Spleen (tissue), 11 donors: ENCODE data around the gene KRTAP5-3. TPM values are rescaled to one million over a fixed set of nuclear protein-coding genes. Genes with fewer than 3 reads are reported as not detected.
A peak's percentile ranks its signal among the peaks of the same experiment; 100 is the strongest.

ENCODE experiments used
- DNase-seq: peaks from one replicate; pipeline ENCODE4 v3.0.0-alpha.2; 2020
- H3K27ac ChIP-seq, 8 donors: fragments of 200-600 bp; sonication (generic) in 7 of 8; 1 replicate in 4 of 8; 2 replicates in 4 of 8; pipeline versions ENCODE4 v1.5.0 to v1.8.0; 2016 to 2021; ENCODE audit warnings: inconsistent platforms in 4 of 8, mild to moderate bottlenecking in 4 of 8, moderate library complexity in 1 of 8
- H3K27me3 ChIP-seq, 7 donors: fragments of 200-600 bp; sonication (generic) in 6 of 7; replicated peaks in 1 of 7; 1 replicate in 4 of 7; 2 replicates in 3 of 7; pipeline versions ENCODE4 v1.5.0 to v1.8.0; 2016 to 2021; ENCODE audit warnings: inconsistent platforms in 3 of 7, mild to moderate bottlenecking in 1 of 7
- H3K36me3 ChIP-seq, 6 donors: fragments of 200-600 bp; sonication (generic) in 5 of 6; 1 replicate in 4 of 6; 2 replicates in 2 of 6; pipeline versions ENCODE4 v1.5.0 to v1.8.0; 2016 to 2021; ENCODE audit warnings: inconsistent platforms in 2 of 6
- H3K4me1 ChIP-seq, 6 donors: fragments of 200-600 bp; sonication (generic) in 5 of 6; 1 replicate in 3 of 6; 2 replicates in 3 of 6; pipeline versions ENCODE4 v1.5.0 to v1.8.0; 2016 to 2021; ENCODE audit warnings: inconsistent platforms in 3 of 6
- H3K4me3 ChIP-seq, 8 donors: fragments of 200-600 bp; sonication (generic) in 7 of 8; 1 replicate in 4 of 8; 2 replicates in 4 of 8; pipeline versions ENCODE4 v1.5.0 to v1.8.0; 2016 to 2021; ENCODE audit warnings: inconsistent platforms in 4 of 8, mild to moderate bottlenecking in 4 of 8, moderate library complexity in 2 of 8
- H3K9me3 ChIP-seq, 8 donors: fragments of 200-600 bp; sonication (generic) in 7 of 8; 1 replicate in 4 of 8; 2 replicates in 4 of 8; pipeline versions ENCODE4 v1.5.0 to v1.8.0; 2016 to 2021; ENCODE audit warnings: inconsistent platforms in 4 of 8
- CTCF ChIP-seq, 11 experiments: fragments of 200-600 bp in 7 of 11; fragments of 450-650 bp in 4 of 11; sonication (generic) in 4 of 11; IDR thresholded peaks in 8 of 11; conservative IDR thresholded peaks in 3 of 11; 1 replicate in 7 of 11; 2 replicates in 4 of 11; pipeline versions ENCODE4 v1.4.0 to v1.8.0; 2016 to 2021; ENCODE audit warnings: antibody characterized with exemption in 11 of 11, inconsistent platforms in 4 of 11, mild to moderate bottlenecking in 1 of 11
- POLR2A ChIP-seq, 3 donors: fragments of 450-650 bp; IDR thresholded peaks; one replicate each; pipeline ENCODE4 v1.5.1; 2017; ENCODE audit warnings: antibody characterized with exemption in 3 of 3, mild to moderate bottlenecking in 1 of 3
- POLR2AphosphoS5 ChIP-seq, 3 donors: sonication (generic); formaldehyde crosslinking; IDR thresholded peaks; one replicate each; pipeline ENCODE4 v1.5.1; 2017; ENCODE audit warnings: antibody characterized with exemption in 3 of 3
- WGBS, 5 donors: extraction: QIAGEN DNeasy Blood & Tissue Kit in 3 of 5; methylation state at CpG; one replicate each; pipeline versions ENCODE4 v1.1.5 to v1.1.7; 2013 to 2018; 5-methylcytosine and 5-hydroxymethylcytosine counted together
- intact Hi-C: fragments of 100-400 bp; cut with DNase I; formaldehyde crosslinking; loops from one replicate; pipeline ENCODE4 v1.15.0; 2023; ENCODE audit warnings: low total_unique reads
- polyA plus RNA-seq, 3 donors: library from polyadenylated mRNA; stranded (reverse); fragments of 200-250 nt; gene quantifications; one replicate each; pipeline ENCODE4 v1.2.1, GENCODE V29; 2013
- total RNA-seq, 7 donors: library from RNA; depleted of rRNA in 3 of 7; stranded (reverse); fragments of >200 nt in 3 of 7; fragmentation: NEBNext Ultra II Directional in 4 of 7; extraction: Animal tissue kit (Norgen Biotek cat#: 25700) in 4 of 7; gene quantifications; one replicate each; pipeline versions ENCODE4 v1.1.0 to v1.2.1, GENCODE V29; 2016 to 2021
- donor health status: healthy with polysubstance abuse.
- donor health status: DM: no; HTN: no; CAD: no; lungs with moderate emphysema.
- donor health status: DM: no; HTN: no; CAD: no.
- donor health status: Bipolar disorder and iron deficiency.
- donor health status: healthy.
- donor health status: DM: no; HTN: no; CAD: no.
- donor health status: DM: yes; HTN: yes; CAD: no.

Gene KRTAP5-3
- total and polyA plus RNA-seq, 10 donors: not detected

GRCh38 chr11:1563697-1564534 lies 44.3 kb downstream of the KRTAP5-3 start:
- intact Hi-C loops: no loop called here
- Histone ChIP-seq H3K4me3 (no peak overlapping the region), H3K27me3 (peaks cover 0 to 59% (median 0%) of the 10 kb centered on the region in 7 donors), H3K9me3 (no peaks in the 10 kb centered on the region), H3K4me1 (peaks cover 4 to 68% (median 26%) of the 10 kb centered on the region in 6 donors), H3K27ac (peak overlapping the region in 3 of 8 donors; percentile 9 to 38 (median 18)), H3K36me3 (peaks cover 0 to 40% (median 0%) of the 10 kb centered on the region in 6 donors)
- TF ChIP-seq CTCF (IDR thresholded peaks at IDR 0.05 in 8 of 11, conservative IDR thresholded peaks at IDR 0.05 in 3 of 11) (no peak), POLR2A (IDR thresholded peaks at IDR 0.05) (no peak), POLR2AphosphoS5 (IDR thresholded peaks at IDR 0.05) (no peak)
- 56 to 77% (median 76%) methylated on average over 5 to 29 of the region's 29 CpGs for WGBS, 5 donors
- DNase-seq: no peak

GRCh38 chr11:1563149-1563638 lies 45.1 kb downstream of the KRTAP5-3 start:
- no peak for TF ChIP-seq POLR2A (IDR thresholded peaks at IDR 0.05)
- 76 to 89% (median 83%) methylated on average over 4 to 12 of the region's 12 CpGs for WGBS, 5 donors
- Histone ChIP-seq H3K27me3 (peaks cover 0 to 59% (median 0%) of the 10 kb centered on the region in 7 donors), H3K36me3 (peaks cover 0 to 40% (median 0%) of the 10 kb centered on the region in 6 donors), H3K4me3 (no peak overlapping the region), H3K27ac (no peak overlapping the region), H3K4me1 (peaks cover 4 to 68% (median 32%) of the 10 kb centered on the region in 6 donors), H3K9me3 (no peaks in the 10 kb centered on the region)
- intact Hi-C loops: no loop called here
- no peak for DNase-seq

- H3K9me3 ChIP-seq: no peaks in the 10 kb centered on the region
- WGBS, 5 donors: 89 to 93% (median 91%) methylated on average over 6 to 14 of the region's 14 CpGs
- no peak overlapping the region for H3K4me3 ChIP-seq
- intact Hi-C loops: no loop called here
- H3K36me3 ChIP-seq: peaks cover 0 to 44% (median 0%) of the 10 kb centered on the region in 6 donors
- H3K27ac ChIP-seq: no peak overlapping the region
- DNase-seq: peak; percentile 74
- peaks cover 0 to 62% (median 0%) of the 10 kb centered on the region in 7 donors for H3K27me3 ChIP-seq
- TF ChIP-seq CTCF (IDR thresholded peaks at IDR 0.05 in 8 of 11, conservative IDR thresholded peaks at IDR 0.05 in 3 of 11) (no peak), POLR2AphosphoS5 (IDR thresholded peaks at IDR 0.05) (no peak), POLR2A (IDR thresholded peaks at IDR 0.05) (no peak)
- H3K4me1 ChIP-seq: peaks cover 4 to 69% (median 35%) of the 10 kb centered on the region in 6 donors
Measured at GRCh38 chr11:1562469-1563148, 45.7 kb downstream of the KRTAP5-3 start.

GRCh38 chr11:1561955-1562354 lies 46.3 kb downstream of the KRTAP5-3 start:
- no peak for DNase-seq
- Histone ChIP-seq H3K4me1 (peaks cover 4 to 69% (median 33%) of the 10 kb centered on the region in 6 donors), H3K27me3 (peaks cover 0 to 69% (median 0%) of the 10 kb centered on the region in 7 donors), H3K36me3 (peaks cover 0 to 50% (median 3%) of the 10 kb centered on the region in 6 donors), H3K27ac (no peak overlapping the region), H3K9me3 (no peaks in the 10 kb centered on the region), H3K4me3 (no peak overlapping the region)
- WGBS, 5 donors: 57 to 84% (median 68%) methylated on average over 3 to 5 of the region's 5 CpGs
- TF ChIP-seq POLR2AphosphoS5 (IDR thresholded peaks at IDR 0.05): no peak
- no peak for TF ChIP-seq POLR2A (IDR thresholded peaks at IDR 0.05)
- no peak for TF ChIP-seq CTCF (IDR thresholded peaks at IDR 0.05 in 8 of 11, conservative IDR thresholded peaks at IDR 0.05 in 3 of 11)
- intact Hi-C loops: no loop called here
